H9 (cell line): ENCODE data around the gene NEURL1B. TPM values are rescaled to one million over a fixed set of nuclear protein-coding genes. Genes with fewer than 3 reads are reported as not detected.
A peak's percentile ranks its signal among the peaks of the same experiment; 100 is the strongest.

Source experiments
- DNase-seq: peaks from one replicate; pipeline ENCODE4 v3.0.0-alpha.2; 2017
- H2AFZ ChIP-seq: one replicate; pipeline ENCODE4 v1.6.1; 2013; ENCODE audit warnings: mild to moderate bottlenecking, low read length, control low read depth, moderate library complexity
- H2AK5ac ChIP-seq: 2 replicates; pipeline ENCODE4 v1.6.1; 2013; ENCODE audit warnings: low read length, control low read depth, mixed read lengths; ENCODE audit not compliant: insufficient read length
- H2BK120ac ChIP-seq: one replicate; pipeline ENCODE4 v1.6.1; 2013; ENCODE audit warnings: low read depth, mild to moderate bottlenecking, low read length, control low read depth, inconsistent platforms; ENCODE audit not compliant: poor library complexity, severe bottlenecking
- H2BK12ac ChIP-seq: 2 replicates; pipeline ENCODE4 v1.6.1; 2013; ENCODE audit warnings: low read length, control low read depth, mixed read lengths, low read depth; ENCODE audit not compliant: insufficient read length
- H2BK15ac ChIP-seq: 2 replicates; pipeline ENCODE4 v1.6.1; 2013; ENCODE audit warnings: low read depth, low read length, control low read depth
- H2BK20ac ChIP-seq: one replicate; pipeline ENCODE4 v1.6.1; 2013; ENCODE audit warnings: low read depth, mild to moderate bottlenecking, low read length, control low read depth, inconsistent platforms; ENCODE audit not compliant: poor library complexity, severe bottlenecking
- H2BK5ac ChIP-seq: 2 replicates; pipeline ENCODE4 v1.6.1; 2013; ENCODE audit warnings: low read length, control low read depth, mixed read lengths; ENCODE audit not compliant: insufficient read length
- H3K14ac ChIP-seq: 2 replicates; pipeline ENCODE4 v1.6.1; 2013; ENCODE audit warnings: low read length, control low read depth; ENCODE audit not compliant: insufficient read depth
- H3K18ac ChIP-seq: 2 replicates; pipeline ENCODE4 v1.6.1; 2013; ENCODE audit warnings: low read depth, mild to moderate bottlenecking, mixed read lengths, low read length, control low read depth; ENCODE audit not compliant: insufficient read length
- H3K23ac ChIP-seq: 2 replicates; pipeline ENCODE4 v1.6.1; 2013; ENCODE audit warnings: low read length, control low read depth, mixed read lengths, low read depth; ENCODE audit not compliant: insufficient read length
- H3K23me2 ChIP-seq: 2 replicates; pipeline ENCODE4 v1.6.1; 2013; ENCODE audit warnings: low read depth, mild to moderate bottlenecking, mixed read lengths, low read length, control low read depth; ENCODE audit not compliant: insufficient read length, poor library complexity, severe bottlenecking
- H3K27ac ChIP-seq: 2 replicates; pipeline ENCODE4 v1.5.1; 2013; ENCODE audit warnings: low read length, control low read depth, mixed read lengths, low read depth; ENCODE audit not compliant: insufficient read length
- H3K27me3 ChIP-seq: 2 replicates; pipeline ENCODE4 v1.6.1; 2013; ENCODE audit warnings: low read length, control low read depth, inconsistent platforms; ENCODE audit not compliant: insufficient read depth
- H3K4ac ChIP-seq: 2 replicates; pipeline ENCODE4 v1.6.1; 2013; ENCODE audit warnings: low read depth, mild to moderate bottlenecking, control low read depth, inconsistent platforms, low read length, moderate library complexity
- H3K4me1 ChIP-seq: 2 replicates; pipeline ENCODE4 v1.6.1; 2013; ENCODE audit warnings: low read length, control low read depth, inconsistent platforms; ENCODE audit not compliant: insufficient read depth
- H3K4me2 ChIP-seq: 2 replicates; pipeline ENCODE4 v1.6.1; 2013; ENCODE audit warnings: low read length, control low read depth, mixed read lengths; ENCODE audit not compliant: insufficient read length, insufficient read depth
- H3K56ac ChIP-seq: 2 replicates; pipeline ENCODE4 v1.6.1; 2013; ENCODE audit warnings: low read depth, mild to moderate bottlenecking, mixed read lengths, low read length, control low read depth; ENCODE audit not compliant: insufficient read length
- H3K79me1 ChIP-seq: 2 replicates; pipeline ENCODE4 v1.6.1; 2013; ENCODE audit warnings: low read depth, mild to moderate bottlenecking, moderate library complexity, low read length, control low read depth, inconsistent platforms; ENCODE audit not compliant: insufficient read depth, poor library complexity, severe bottlenecking
- H3K79me2 ChIP-seq: 2 replicates; pipeline ENCODE4 v1.6.1; 2013; ENCODE audit warnings: low read length, control low read depth, inconsistent platforms; ENCODE audit not compliant: insufficient read depth
- H3K9ac ChIP-seq: 2 replicates; pipeline ENCODE4 v1.6.1; 2013; ENCODE audit warnings: low read length, control low read depth, mixed read lengths; ENCODE audit not compliant: insufficient read length; ENCODE audit errors: extremely low read depth
- H3K9me3 ChIP-seq: one replicate; pipeline ENCODE4 v1.6.1; 2013; ENCODE audit warnings: low read depth, low read length, inconsistent platforms; ENCODE audit not compliant: control insufficient read depth
- H3T11ph ChIP-seq: one replicate; pipeline ENCODE4 v1.6.1; 2013; ENCODE audit warnings: mild to moderate bottlenecking, low read length, control low read depth, inconsistent platforms
- H4K20me1 ChIP-seq: one replicate; pipeline ENCODE4 v1.6.1; 2013; ENCODE audit not compliant: control insufficient read depth, insufficient read length, insufficient read depth
- H4K5ac ChIP-seq: 2 replicates; pipeline ENCODE4 v1.6.1; 2013; ENCODE audit warnings: low read depth, mild to moderate bottlenecking, mixed read lengths, low read length, control low read depth; ENCODE audit not compliant: insufficient read length
- H4K8ac ChIP-seq: replicated peaks from 2 replicates; pipeline ENCODE4 v1.6.1; 2013; ENCODE audit warnings: low read length, control low read depth, mixed read lengths, low read depth; ENCODE audit not compliant: insufficient read length
- H4K91ac ChIP-seq: 2 replicates; pipeline ENCODE4 v1.6.1; 2013; ENCODE audit warnings: low read depth, mild to moderate bottlenecking, moderate library complexity, mixed read lengths, low read length, control low read depth; ENCODE audit not compliant: insufficient read length
- H3K27ac Mint-ChIP-seq, 3 experiments: 2 replicates in 2 of 3; 3 replicates in 1 of 3; pipeline ENCODE4 v1.8.0; 2020 to 2021; ENCODE audit warnings: mixed read lengths in 3 of 3, mild to moderate bottlenecking in 1 of 3, moderate library complexity in 1 of 3
- H3K27me3 Mint-ChIP-seq: 2 replicates; pipeline ENCODE4 v1.8.0; 2021; ENCODE audit warnings: low read depth, mild to moderate bottlenecking, moderate library complexity, mixed read lengths
- H3K36me3 Mint-ChIP-seq, 3 experiments: 2 replicates in 2 of 3; 3 replicates in 1 of 3; pipeline ENCODE4 v1.8.0; 2020 to 2021; ENCODE audit warnings: low read depth in 3 of 3, mixed read lengths in 3 of 3; ENCODE audit not compliant: insufficient read depth in 1 of 3
- H3K4me1 Mint-ChIP-seq, 2 experiments: 2 replicates each; pipeline ENCODE4 v1.8.0; 2020; ENCODE audit warnings: mixed read lengths in 2 of 2
- H3K4me3 Mint-ChIP-seq, 2 experiments: 2 replicates in 1 of 2; 3 replicates in 1 of 2; pipeline ENCODE4 v1.8.0; 2020 to 2021; ENCODE audit warnings: mild to moderate bottlenecking in 2 of 2, mixed read lengths in 2 of 2, moderate library complexity in 1 of 2
- H3K9me3 Mint-ChIP-seq, 2 experiments: 2 replicates in 1 of 2; 3 replicates in 1 of 2; pipeline ENCODE4 v1.8.0; 2020; ENCODE audit warnings: mild to moderate bottlenecking in 2 of 2, mixed read lengths in 2 of 2, moderate library complexity in 1 of 2
- CTCF ChIP-seq: fragments of 200-600 bp; sonication (generic); conservative IDR thresholded peaks from 3 replicates; pipeline ENCODE4 v1.8.0; 2021; ENCODE audit warnings: antibody characterized with exemption, mild to moderate bottlenecking
- WGBS: extraction: QIAGEN DNeasy Blood & Tissue Kit; methylation state at CpG from one replicate; pipeline ENCODE4 v1.1.7; 2013; ENCODE audit warnings: missing lambda C conversion rate, low lambda C conversion rate, mixed read lengths; ENCODE audit not compliant: insufficient read length; ENCODE audit errors: extremely low coverage; 5-methylcytosine and 5-hydroxymethylcytosine counted together
- total RNA-seq: library from RNA; stranded (reverse); gene quantifications from 2 replicates; pipeline ENCODE4 v1.2.1, GENCODE V29; 2021

Gene NEURL1B
- total RNA-seq, 1 experiment from 2014 or later, result 3.6 TPM

- H2BK120ac ChIP-seq, result no peak overlapping the region
- no peak overlapping the region for H3K14ac ChIP-seq
- H2AK5ac ChIP-seq, result no peak overlapping the region
- no peak overlapping the region for H4K8ac ChIP-seq
- no peak overlapping the region for H2BK12ac ChIP-seq
- no peaks in the 10 kb centered on the region for H4K20me1 ChIP-seq
- no peaks in the 10 kb centered on the region for H3K9me3 ChIP-seq
- no peak overlapping the region for H4K5ac ChIP-seq
- no peaks in the 10 kb centered on the region for H3K36me3 Mint-ChIP-seq
- no peak overlapping the region for H3K27ac ChIP-seq
- peak; percentile 3 for DNase-seq
- H4K91ac ChIP-seq, result no peak overlapping the region
- no peak overlapping the region for H3K56ac ChIP-seq
- no peak overlapping the region for H3K27ac Mint-ChIP-seq
- H3K18ac ChIP-seq, result no peak overlapping the region
- no peaks in the 10 kb centered on the region for H3K27me3 ChIP-seq
- no peaks in the 10 kb centered on the region for H3K23me2 ChIP-seq
- no peak overlapping the region for H3T11ph ChIP-seq
- H3K4ac ChIP-seq, result no peak overlapping the region
- H3K4me1 ChIP-seq, result 0 out of 2 replicates have a peak, but pooled peaks cover 4% of the 10 kb centered on the region
- H2BK15ac ChIP-seq, result no peak overlapping the region
- no peaks in the 10 kb centered on the region for H3K79me2 ChIP-seq
- H3K9ac ChIP-seq, result no peak overlapping the region
- H3K4me2 ChIP-seq, result no peak overlapping the region
- no peak overlapping the region for H2AFZ ChIP-seq
- H3K4me1 Mint-ChIP-seq, result peaks cover 27% of the 10 kb centered on the region in 2 experiments
- H2BK5ac ChIP-seq, result no peak overlapping the region
- TF ChIP-seq CTCF, result no peak
- H3K23ac ChIP-seq, result no peak overlapping the region
- H2BK20ac ChIP-seq, result no peak overlapping the region
- no peak overlapping the region for H3K4me3 Mint-ChIP-seq
- no peaks in the 10 kb centered on the region for H3K79me1 ChIP-seq
- no CpG with 5 or more reads among the region's 6 CpGs for WGBS
- H3K9me3 Mint-ChIP-seq, result 0 out of 5 replicates have a peak, but pooled peaks cover 0 to 2% of the 10 kb centered on the region in 2 experiments
- peaks cover 35% of the 10 kb centered on the region for H3K27me3 Mint-ChIP-seq
Observed at GRCh38 chr5:172607213-172607793, 33.8 kb upstream of the NEURL1B start.
